Activated CD4-positive, alpha-beta memory T cell treated with anti-CD3 and anti-CD28 coated beads, Interleukin-2, amount 10 ng/mL, durations not matched to agents 7 days and 5 days (primary cell): ENCODE data around the gene OR4C46. TPM values are rescaled to one million over a fixed set of nuclear protein-coding genes. Genes with fewer than 3 reads are reported as not detected.
"Not testable (repeated sequence)": the region's sequence is repeated elsewhere in the genome, so short reads cannot be mapped to it uniquely, and the experiment has no call there.

Experiments
- CTCF ChIA-PET: fragments of 350-600 bp; sonication (Branson Sonifier 250); formaldehyde crosslinking; loops from one replicate; lab custom pipeline; 2021; ENCODE audit warnings: antibody characterized with exemption, inconsistent platforms; lab: Charles Lee
- POLR2A ChIA-PET: fragments of 350-600 bp; sonication (Branson Sonifier 250); formaldehyde crosslinking; loops from one replicate; lab custom pipeline; 2021; ENCODE audit warnings: antibody characterized with exemption; lab: Charles Lee
- DNase-seq: peaks from one replicate; pipeline ENCODE4 v3.0.0-alpha.2; 2020
- H3K27ac Mint-ChIP-seq: one replicate; pipeline ENCODE4 v1.8.0; 2021; ENCODE audit warnings: mild to moderate bottlenecking, mixed read lengths
- H3K27me3 Mint-ChIP-seq: one replicate; pipeline ENCODE4 v1.8.0; 2021; ENCODE audit warnings: mixed read lengths
- H3K36me3 Mint-ChIP-seq: one replicate; pipeline ENCODE4 v1.8.0; 2021; ENCODE audit warnings: low read depth, mixed read lengths
- H3K4me1 Mint-ChIP-seq: one replicate; pipeline ENCODE4 v1.8.0; 2021; ENCODE audit warnings: mixed read lengths
- H3K4me3 Mint-ChIP-seq: one replicate; pipeline ENCODE4 v1.8.0; 2021; ENCODE audit warnings: mild to moderate bottlenecking, mixed read lengths
- H3K9me3 Mint-ChIP-seq: one replicate; pipeline ENCODE4 v1.8.0; 2021; ENCODE audit warnings: mixed read lengths
- total RNA-seq, 2 experiments: library from RNA; stranded (reverse); gene quantifications; one replicate each; pipeline ENCODE4 v1.2.3, GENCODE V29; 2021

The OR4C46 gene
- total RNA-seq, result not detected

DNA sequence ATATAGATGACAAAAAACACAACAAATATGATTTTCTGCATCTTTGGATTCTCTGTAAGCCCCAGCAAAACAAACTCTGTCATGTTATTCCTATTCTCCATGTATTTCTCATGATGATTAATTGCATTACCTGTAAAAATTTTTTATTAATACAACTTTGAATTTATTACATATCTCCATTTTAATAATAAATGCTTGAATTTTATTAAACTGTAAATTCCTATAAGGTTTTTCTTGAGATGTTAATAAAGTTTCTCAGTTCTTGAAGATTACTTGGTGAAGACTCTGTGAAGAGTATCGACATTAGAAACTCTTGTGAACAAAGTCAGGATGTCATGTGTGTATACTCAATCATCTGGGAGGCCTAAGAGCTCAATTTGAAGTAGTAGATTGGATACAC is at the start of gene OR4C46:
TSS of gene OR4C46 (minus strand) at position 101 of the 400 bp plus-strand sequence. CDS start at position 101, 0 bp downstream.
- no peaks in the 10 kb centered on the region for H3K4me1 Mint-ChIP-seq

GRCh38 chr11:54645606-54646005 is 41.8 kb upstream of the OR4C46 start:
- DNase-seq, H3K36me3 Mint-ChIP-seq, H3K4me3 Mint-ChIP-seq, H3K27me3 Mint-ChIP-seq, H3K4me1 Mint-ChIP-seq, H3K27ac Mint-ChIP-seq, CTCF ChIA-PET, POLR2A ChIA-PET: not testable (repeated sequence)
- peaks cover 19% of the 10 kb centered on the region for H3K9me3 Mint-ChIP-seq

More for the DNA sequence above, at the start of gene OR4C46:
- Mint-ChIP-seq H3K27ac (no peak within 1 kb of the TSS), H3K4me3 (no peak within 1 kb of the TSS), H3K9me3 (peaks cover 23% of the 10 kb centered on the region), H3K36me3 (no peaks in the 10 kb centered on the region), H3K27me3 (no peaks in the 10 kb centered on the region)
- CTCF ChIA-PET, result no interaction called here
- POLR2A ChIA-PET, result no interaction called here
- DNase-seq, result no peak

- CTCF ChIA-PET, result not testable (repeated sequence)
Measured at GRCh38 chr11:54561439-54561838, 42.4 kb downstream of the OR4C46 start.

DNA sequence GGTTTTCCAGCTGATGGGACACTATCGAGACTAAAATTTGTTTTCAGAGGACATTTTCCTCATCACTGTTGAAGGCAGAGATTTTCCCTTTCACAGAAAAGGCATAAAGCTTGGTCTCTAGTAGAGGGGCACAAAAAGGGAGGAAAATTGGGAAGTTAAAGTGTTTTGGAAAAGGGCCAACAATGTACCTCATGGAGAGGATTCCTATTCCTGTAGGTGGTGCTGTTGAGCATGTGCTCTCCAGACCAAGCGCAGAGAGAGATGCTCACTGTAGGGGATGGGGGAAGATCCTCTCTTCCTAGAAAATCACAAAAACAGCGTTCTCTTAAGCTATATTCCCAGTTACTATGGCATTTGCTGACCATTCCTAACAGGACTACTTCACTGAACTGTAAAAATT is 44.9 kb downstream of the OR4C46 start:
- H3K9me3 Mint-ChIP-seq, result peaks cover 37% of the 10 kb centered on the region
- no peaks in the 10 kb centered on the region for H3K27me3 Mint-ChIP-seq
- no peaks in the 10 kb centered on the region for H3K36me3 Mint-ChIP-seq
- H3K4me1 Mint-ChIP-seq, result no peaks in the 10 kb centered on the region
- ChIA-PET CTCF (no interaction called here), POLR2A (no interaction called here)
- no peak for DNase-seq
- no peak overlapping the region for H3K27ac Mint-ChIP-seq
- H3K4me3 Mint-ChIP-seq, result no peak overlapping the region

More at GRCh38 chr11:54561439-54561838, 42.4 kb downstream of the OR4C46 start:
- H3K36me3 Mint-ChIP-seq, POLR2A ChIA-PET, H3K27ac Mint-ChIP-seq, H3K27me3 Mint-ChIP-seq, H3K4me1 Mint-ChIP-seq, DNase-seq, H3K4me3 Mint-ChIP-seq: not testable (repeated sequence)
- peaks cover 55% of the 10 kb centered on the region for H3K9me3 Mint-ChIP-seq

- H3K36me3 Mint-ChIP-seq, result no peaks in the 10 kb centered on the region
- no peak overlapping the region for H3K4me3 Mint-ChIP-seq
- DNase-seq, result no peak
- H3K9me3 Mint-ChIP-seq, result peaks cover 36% of the 10 kb centered on the region
- ChIA-PET CTCF (no interaction called here), POLR2A (no interaction called here)
- H3K4me1 Mint-ChIP-seq, result no peaks in the 10 kb centered on the region
- no peak overlapping the region for H3K27ac Mint-ChIP-seq
- no peaks in the 10 kb centered on the region for H3K27me3 Mint-ChIP-seq
Measured at GRCh38 chr11:54558407-54558806, 45.4 kb downstream of the OR4C46 start.

Other genes with a start within 250 kb of the OR4C46 start
- not detected for gene OR4A5, start 102.8 kb upstream of the OR4C46 start, total RNA-seq